ENCODE measurements around the gene MOBP.
"Not testable (repeated sequence)": the region's sequence is repeated elsewhere in the genome, so short reads cannot be mapped to it uniquely, and the experiment has no call there.

Gene MOBP, protein sequence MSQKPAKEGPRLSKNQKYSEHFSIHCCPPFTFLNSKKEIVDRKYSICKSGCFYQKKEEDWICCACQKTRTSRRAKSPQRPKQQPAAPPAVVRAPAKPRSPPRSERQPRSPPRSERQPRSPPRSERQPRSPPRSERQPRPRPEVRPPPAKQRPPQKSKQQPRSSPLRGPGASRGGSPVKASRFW

DNA sequence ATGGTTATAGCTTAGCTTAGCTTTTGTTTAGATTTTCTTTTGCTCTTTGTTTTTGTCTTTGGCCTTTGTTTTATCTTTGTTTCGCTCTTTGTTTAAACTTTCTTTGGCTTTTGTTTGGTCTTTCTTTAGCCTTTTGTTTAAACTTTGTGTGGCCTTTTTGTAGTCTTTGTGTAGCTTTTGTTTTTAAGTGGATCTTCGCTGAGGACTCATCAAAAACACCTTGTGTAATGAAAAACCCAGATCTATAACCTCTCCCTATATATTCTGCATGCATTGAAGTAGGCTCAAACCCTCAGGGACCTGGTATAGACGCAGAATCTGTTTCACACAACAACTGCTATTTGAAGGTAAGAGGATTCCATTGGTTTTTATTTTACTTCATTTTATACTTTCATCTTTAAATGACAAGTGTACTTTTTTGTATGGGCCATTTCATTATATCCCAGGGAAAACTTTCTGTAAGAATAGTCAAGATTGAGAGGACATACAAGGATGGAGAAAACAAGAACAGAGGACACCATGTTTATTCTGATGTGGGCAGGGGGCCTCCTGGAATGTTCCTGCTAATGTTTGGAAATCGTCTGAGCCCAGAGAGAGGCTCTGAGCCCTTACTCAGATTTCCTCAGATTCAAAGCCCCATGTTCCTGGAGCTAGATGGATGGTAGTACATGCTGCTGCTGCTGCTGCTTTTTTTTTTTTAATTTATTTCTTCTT, at the start of gene MOBP:
MOBP (plus strand) TSS at position 287 of the 714 bp plus-strand sequence. CDS start 34,390 bp downstream, outside the sequence.
- TF ChIP-seq, protein P1, sequence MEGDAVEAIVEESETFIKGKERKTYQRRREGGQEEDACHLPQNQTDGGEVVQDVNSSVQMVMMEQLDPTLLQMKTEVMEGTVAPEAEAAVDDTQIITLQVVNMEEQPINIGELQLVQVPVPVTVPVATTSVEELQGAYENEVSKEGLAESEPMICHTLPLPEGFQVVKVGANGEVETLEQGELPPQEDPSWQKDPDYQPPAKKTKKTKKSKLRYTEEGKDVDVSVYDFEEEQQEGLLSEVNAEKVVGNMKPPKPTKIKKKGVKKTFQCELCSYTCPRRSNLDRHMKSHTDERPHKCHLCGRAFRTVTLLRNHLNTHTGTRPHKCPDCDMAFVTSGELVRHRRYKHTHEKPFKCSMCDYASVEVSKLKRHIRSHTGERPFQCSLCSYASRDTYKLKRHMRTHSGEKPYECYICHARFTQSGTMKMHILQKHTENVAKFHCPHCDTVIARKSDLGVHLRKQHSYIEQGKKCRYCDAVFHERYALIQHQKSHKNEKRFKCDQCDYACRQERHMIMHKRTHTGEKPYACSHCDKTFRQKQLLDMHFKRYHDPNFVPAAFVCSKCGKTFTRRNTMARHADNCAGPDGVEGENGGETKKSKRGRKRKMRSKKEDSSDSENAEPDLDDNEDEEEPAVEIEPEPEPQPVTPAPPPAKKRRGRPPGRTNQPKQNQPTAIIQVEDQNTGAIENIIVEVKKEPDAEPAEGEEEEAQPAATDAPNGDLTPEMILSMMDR (IDR thresholded peaks at IDR 0.05; ENCODE audit: low read depth, low read length): no peak
- no peak for DNase-seq (ENCODE audit: low read depth in 2 of 2)
- H3K4me3 ChIP-seq (replicated peaks in 1 of 2; ENCODE audit: low read depth in 2 of 2, low read length in 2 of 2): no peak within 1 kb of the TSS

DNA sequence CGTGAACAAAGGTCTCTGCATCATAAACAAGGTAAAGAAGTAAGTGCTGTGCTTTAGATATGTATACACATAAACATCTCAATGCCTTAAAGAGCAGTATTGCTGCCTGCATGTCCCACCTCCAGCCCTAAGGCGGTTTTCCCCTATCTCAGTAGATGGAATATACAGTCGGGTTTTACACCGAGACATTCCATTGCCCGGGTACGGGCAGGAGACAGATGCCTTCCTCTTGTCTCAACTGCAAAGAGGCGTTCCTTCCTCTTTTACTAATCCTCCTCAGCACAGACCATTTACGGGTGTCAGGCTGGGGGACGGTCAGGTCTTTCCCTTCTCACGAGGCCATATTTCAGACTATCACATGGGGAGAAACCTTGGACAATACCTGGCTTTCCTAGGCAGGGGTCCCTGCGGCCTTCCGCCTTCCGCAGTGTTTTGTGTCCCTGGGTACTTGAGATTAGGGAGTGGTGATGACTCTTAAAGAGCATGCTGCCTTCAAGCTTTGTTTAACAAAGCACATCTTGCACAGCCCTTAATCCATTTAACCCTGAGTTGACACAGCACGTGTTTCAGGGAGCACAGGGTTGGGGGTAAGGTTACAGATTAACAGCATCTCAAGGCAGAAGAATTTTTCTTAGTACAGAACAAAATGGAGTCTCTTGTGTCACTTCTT, 48.8 kb upstream of the MOBP start:
- H3K4me3 ChIP-seq (replicated peaks in 1 of 2; ENCODE audit: low read depth in 2 of 2, low read length in 2 of 2); DNase-seq (ENCODE audit: low read depth in 2 of 2): not testable (repeated sequence)

DNA sequence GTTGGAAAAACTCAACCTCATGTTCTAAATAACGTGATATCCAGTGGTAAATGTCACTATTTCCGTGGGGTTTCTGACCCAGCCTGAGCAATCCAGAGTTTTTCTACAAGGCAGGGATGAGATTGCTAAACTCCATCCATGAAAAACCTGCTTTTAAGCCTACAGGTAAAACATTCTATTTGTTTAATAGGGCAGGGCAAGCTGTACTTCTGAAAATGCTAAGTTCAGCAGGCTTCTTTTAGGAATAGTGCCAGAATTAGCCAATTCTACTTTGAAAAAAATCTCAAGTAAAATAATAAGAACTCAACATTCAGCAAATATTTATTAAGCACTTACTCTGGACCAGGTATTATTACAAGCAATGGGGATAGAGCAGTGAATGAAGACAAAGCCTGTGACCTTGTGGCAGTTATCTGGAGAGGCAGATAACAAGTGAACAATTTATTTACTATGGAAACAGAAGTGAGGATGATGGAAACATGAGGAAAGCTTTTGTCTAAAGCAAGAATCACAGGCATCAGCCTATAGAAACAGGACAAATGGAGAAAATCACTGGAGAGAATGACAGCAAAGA, 47.7 kb upstream of the MOBP start:
- no peak overlapping the region for H3K4me3 ChIP-seq (replicated peaks in 1 of 2; ENCODE audit: low read depth in 2 of 2, low read length in 2 of 2)
- TF ChIP-seq, protein P1 (IDR thresholded peaks at IDR 0.05; ENCODE audit: low read depth, low read length): no peak
- DNase-seq (ENCODE audit: low read depth in 2 of 2): no peak

DNA sequence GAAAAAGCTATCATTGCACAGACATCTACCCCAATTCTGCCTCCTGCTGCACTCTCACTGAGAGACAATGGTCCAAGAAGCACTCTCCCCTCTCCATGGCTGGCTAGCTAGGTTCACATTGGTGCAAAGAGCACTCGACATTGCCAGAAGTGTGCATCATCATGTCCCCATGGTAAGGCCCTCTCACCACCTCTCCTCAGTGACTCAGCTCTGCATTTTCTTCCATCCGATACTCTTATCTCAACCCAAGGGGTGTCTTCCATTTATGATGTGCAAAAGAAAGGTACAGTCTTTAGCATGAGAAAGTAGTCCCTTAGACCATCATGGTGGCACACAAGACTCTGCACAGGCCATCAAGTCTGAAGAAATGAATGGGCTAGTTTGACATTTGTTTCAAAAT, 46.9 kb upstream of the MOBP start:
- DNase-seq (ENCODE audit: low read depth in 2 of 2): no peak
- TF ChIP-seq, protein P1 (IDR thresholded peaks at IDR 0.05; ENCODE audit: low read depth, low read length): no peak
- H3K4me3 ChIP-seq (replicated peaks in 1 of 2; ENCODE audit: low read depth in 2 of 2, low read length in 2 of 2): no peak overlapping the region

DNA sequence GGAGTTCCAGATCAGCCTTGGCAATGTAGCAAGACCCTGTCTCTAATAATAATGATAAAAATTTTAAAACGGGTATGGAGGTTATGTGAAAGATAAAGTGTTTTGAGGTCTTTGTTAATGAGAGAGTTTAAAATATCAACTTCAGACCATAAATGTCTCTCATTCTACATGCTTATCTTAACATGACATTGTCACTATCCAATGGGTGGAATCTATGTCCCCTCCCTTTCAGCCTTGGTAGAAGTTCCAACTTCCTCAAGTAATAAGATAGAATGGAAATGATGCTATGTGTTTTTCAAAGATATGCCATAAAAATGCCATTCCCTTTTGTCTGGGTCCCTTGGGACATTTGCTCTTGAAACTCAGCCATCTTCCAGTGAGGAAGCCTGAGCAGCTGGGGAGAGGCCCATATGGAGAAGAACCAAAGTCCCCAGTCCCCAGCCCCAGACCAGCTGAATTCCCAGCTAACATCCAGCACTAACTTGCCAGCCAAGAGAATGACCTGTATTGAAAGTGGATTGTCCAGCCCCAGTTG, 44.0 kb upstream of the MOBP start:
- DNase-seq (ENCODE audit: low read depth in 2 of 2): no peak
- no peak overlapping the region for H3K4me3 ChIP-seq (replicated peaks in 1 of 2; ENCODE audit: low read depth in 2 of 2, low read length in 2 of 2)
- TF ChIP-seq, protein P1 (IDR thresholded peaks at IDR 0.05; ENCODE audit: low read depth, low read length): no peak

DNA sequence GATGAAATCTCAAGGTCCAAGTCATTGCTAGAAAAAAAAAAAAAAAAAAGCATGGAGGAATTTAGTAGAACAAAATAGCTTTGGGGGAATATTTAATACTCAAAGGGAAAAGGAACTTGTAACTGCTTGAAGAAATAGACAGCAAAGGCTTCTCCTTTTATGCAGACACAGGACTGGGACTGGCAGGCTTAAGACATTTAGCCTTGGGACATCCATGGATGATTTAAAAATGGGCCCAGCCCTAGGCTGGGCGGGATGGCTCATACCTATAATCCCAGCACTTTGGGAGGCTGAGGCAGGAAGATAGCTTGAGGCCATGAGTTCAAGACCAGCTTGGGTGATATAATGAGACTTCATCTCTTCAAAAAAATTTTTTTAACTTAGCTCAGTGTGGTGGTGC, 41.2 kb upstream of the MOBP start:
- TF ChIP-seq, protein P1 (IDR thresholded peaks at IDR 0.05; ENCODE audit: low read depth, low read length): no peak
- no peak overlapping the region for H3K4me3 ChIP-seq (replicated peaks in 1 of 2; ENCODE audit: low read depth in 2 of 2, low read length in 2 of 2)
- no peak for DNase-seq (ENCODE audit: low read depth in 2 of 2)

DNA sequence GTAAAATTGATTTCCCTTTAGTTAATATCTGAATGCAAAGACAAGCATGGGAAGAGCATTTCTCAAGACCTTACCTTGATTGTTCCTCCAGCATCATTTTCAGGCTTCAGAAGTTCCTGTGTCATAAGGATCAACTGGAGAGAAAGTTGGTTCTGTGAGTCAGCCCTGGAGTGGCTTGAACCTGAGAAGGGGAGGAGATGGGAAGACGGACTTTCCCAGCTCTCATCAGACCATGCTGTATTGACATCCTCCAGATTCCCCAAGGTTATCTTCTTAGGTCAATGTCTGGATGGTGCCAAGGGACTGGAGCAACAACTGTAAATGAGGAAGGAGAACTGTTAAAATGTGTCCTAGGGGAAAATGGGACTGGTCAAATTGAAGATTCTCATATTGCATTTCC, 40.0 kb upstream of the MOBP start:
- TF ChIP-seq, protein P1 (IDR thresholded peaks at IDR 0.05; ENCODE audit: low read depth, low read length): no peak
- H3K4me3 ChIP-seq (replicated peaks in 1 of 2; ENCODE audit: low read depth in 2 of 2, low read length in 2 of 2): no peak overlapping the region
- no peak for DNase-seq (ENCODE audit: low read depth in 2 of 2)
